Measurements from ENCODE around the gene PPP1R13L. TPM values are rescaled to one million over a fixed set of nuclear protein-coding genes. Genes with fewer than 3 reads are reported as not detected.

PPP1R13L gene
- total and polyA plus RNA-seq, 2 donors (not counting 1 experiment from before 2014, with no cell fraction given), result 7.4 to 9.2 TPM

- ChIA-PET CTCF (no interaction called here), POLR2A (no interaction called here)
- Histone ChIP-seq H2AFZ (ENCODE audit: insufficient read depth, low read depth, low read length, poor library complexity, severe bottlenecking) (no peak overlapping the region), H3K9ac (ENCODE audit: low read length) (no peak overlapping the region), H3K27ac (ENCODE audit: low read length in 2 of 2) (no peak overlapping the region), H3K4me1 (ENCODE audit: control insufficient read depth in 2 of 2, insufficient read depth in 2 of 2, low read length in 2 of 2) (peaks cover under 1 to 3% of the 10 kb centered on the region in 2 donors), H3K27me3 (replicated peaks in 1 of 4; ENCODE audit: control extremely low read depth in 1 of 4, control insufficient read depth in 3 of 4, insufficient read depth in 4 of 4, low read length in 3 of 4) (no peaks in the 10 kb centered on the region), H3K79me2 (ENCODE audit: control insufficient read depth, insufficient read depth, low read length) (peaks cover under 1% of the 10 kb centered on the region), H3K4me3 (ENCODE audit: control extremely low read depth in 1 of 5, extremely low read depth in 1 of 5, insufficient read depth in 1 of 5, low read depth in 2 of 5, low read length in 4 of 5) (no peak overlapping the region), H3K9me3 (ENCODE audit: control extremely low read depth in 1 of 3, control insufficient read depth in 2 of 3, insufficient read depth in 1 of 3, low read length in 2 of 3) (no peaks in the 10 kb centered on the region), H3K4me2 (replicated peaks; ENCODE audit: low read depth, low read length, poor library complexity, severe bottlenecking) (no peak overlapping the region), H3K36me3 (replicated peaks in 1 of 2; ENCODE audit: control extremely low read depth in 1 of 2, control insufficient read depth in 1 of 2, extremely low read depth in 1 of 2, insufficient read depth in 2 of 2, low read length in 1 of 2) (peaks cover 0 to 18% of the 10 kb centered on the region in 2 experiments), H4K20me1 (ENCODE audit: control insufficient read depth, insufficient read depth, low read length, poor library complexity, severe bottlenecking) (no peaks in the 10 kb centered on the region)
- H3K4me3 Mint-ChIP-seq, result no peak overlapping the region
- TF ChIP-seq CTCF (IDR thresholded peaks at IDR 0.05) (no peak), EZH2 (IDR thresholded peaks at IDR 0.05; ENCODE audit: borderline replicate concordance, insufficient read depth, low read depth, low read length, poor library complexity, severe bottlenecking) (no peak)
- intact Hi-C loops (cut with micrococcal nuclease), result no loop called here
- DNase-seq (no peak), ATAC-seq (ENCODE audit: low read depth) (no peak)
- H3K9me3 Mint-ChIP-seq (ENCODE audit: insufficient read depth), result no peaks in the 10 kb centered on the region
- no peaks in the 10 kb centered on the region for H3K27me3 Mint-ChIP-seq
- H3K4me1 Mint-ChIP-seq, result peaks cover 3% of the 10 kb centered on the region
- 93% methylated on average over 11 of the region's 12 CpGs for WGBS (ENCODE audit: insufficient coverage)
- H3K27ac Mint-ChIP-seq, result no peak overlapping the region
Observed at GRCh38 chr19:45364696-45365095, 40.2 kb downstream of the PPP1R13L start.

- POLR2A ChIA-PET, result no interaction called here
- no peaks in the 10 kb centered on the region for H3K79me2 ChIP-seq (ENCODE audit: control insufficient read depth, insufficient read depth, low read length)
- H3K27me3 ChIP-seq (replicated peaks in 1 of 4; ENCODE audit: control extremely low read depth in 1 of 4, control insufficient read depth in 3 of 4, insufficient read depth in 4 of 4, low read length in 3 of 4), result no peaks in the 10 kb centered on the region
- no peaks in the 10 kb centered on the region for H3K4me1 ChIP-seq (ENCODE audit: control insufficient read depth in 2 of 2, insufficient read depth in 2 of 2, low read length in 2 of 2)
- no peak overlapping the region for H3K27ac Mint-ChIP-seq
- no peak overlapping the region for H3K4me2 ChIP-seq (replicated peaks; ENCODE audit: low read depth, low read length, poor library complexity, severe bottlenecking)
- intact Hi-C loops (cut with micrococcal nuclease), result no loop called here
- no peak overlapping the region for H3K9ac ChIP-seq (ENCODE audit: low read length)
- no peaks in the 10 kb centered on the region for H4K20me1 ChIP-seq (ENCODE audit: control insufficient read depth, insufficient read depth, low read length, poor library complexity, severe bottlenecking)
- no peaks in the 10 kb centered on the region for H3K9me3 ChIP-seq (ENCODE audit: control extremely low read depth in 1 of 3, control insufficient read depth in 2 of 3, insufficient read depth in 1 of 3, low read length in 2 of 3)
- H3K4me3 Mint-ChIP-seq, result no peak overlapping the region
- no peak for ATAC-seq (ENCODE audit: low read depth)
- WGBS (ENCODE audit: insufficient coverage), result 98% methylated on average over 39 of the region's 44 CpGs
- no peaks in the 10 kb centered on the region for H3K27me3 Mint-ChIP-seq
- CTCF ChIA-PET, result no interaction called here
- no peaks in the 10 kb centered on the region for H3K9me3 Mint-ChIP-seq (ENCODE audit: insufficient read depth)
- no peak overlapping the region for H3K4me3 ChIP-seq (ENCODE audit: control extremely low read depth in 1 of 5, extremely low read depth in 1 of 5, insufficient read depth in 1 of 5, low read depth in 2 of 5, low read length in 4 of 5)
- no peak for DNase-seq
- no peak overlapping the region for H2AFZ ChIP-seq (ENCODE audit: insufficient read depth, low read depth, low read length, poor library complexity, severe bottlenecking)
- no peak overlapping the region for H3K27ac ChIP-seq (ENCODE audit: low read length in 2 of 2)
- TF ChIP-seq EZH2 (IDR thresholded peaks at IDR 0.05; ENCODE audit: borderline replicate concordance, insufficient read depth, low read depth, low read length, poor library complexity, severe bottlenecking) (no peak), CTCF (IDR thresholded peaks at IDR 0.05) (no peak)
- peaks cover 0 to 18% of the 10 kb centered on the region in 2 experiments for H3K36me3 ChIP-seq (replicated peaks in 1 of 2; ENCODE audit: control extremely low read depth in 1 of 2, control insufficient read depth in 1 of 2, extremely low read depth in 1 of 2, insufficient read depth in 2 of 2, low read length in 1 of 2)
- peaks cover 1% of the 10 kb centered on the region for H3K4me1 Mint-ChIP-seq
Observed at GRCh38 chr19:45363861-45364459, 40.9 kb downstream of the PPP1R13L start.

All from B cell (primary cell).